Hepatocyte (in vitro differentiated cells): ENCODE results near the gene LRRC36.

Source experiments
- CTCF ChIP-seq: fragments of 200-600 bp; sonication (generic); IDR thresholded peaks from 2 replicates; pipeline ENCODE4 v1.5.1; 2016; ENCODE audit warnings: antibody characterized with exemption, mild to moderate bottlenecking; ENCODE audit not compliant: poor library complexity
- EZH2phosphoT487 ChIP-seq: fragments of 200-600 bp; sonication (generic); IDR thresholded peaks from one replicate; pipeline ENCODE4 v1.6.1; 2018; ENCODE audit warnings: antibody characterized with exemption, mild to moderate bottlenecking, low read depth, moderate library complexity; ENCODE audit not compliant: unreplicated experiment, severe bottlenecking

GRCh38 chr16:67296420-67296819 is 30.2 kb upstream of the LRRC36 start:
- TF ChIP-seq EZH2phosphoT487 (no peak), CTCF (no peak)
